HG03103 (cell line): ENCODE measurements around the gene MTHFR.
A peak's percentile ranks its signal among the peaks of the same experiment; 100 is the strongest.

Source experiments
- ATAC-seq: cut with Tn5 transposase; IDR thresholded peaks from one replicate; pipeline ENCODE4 v1.9.1; 2021; ENCODE audit warnings: low read depth; ENCODE audit not compliant: unreplicated experiment

The MTHFR gene

GRCh38 chr1:11736746-11737639 is 68.8 kb downstream of the MTHFR start:
- ATAC-seq: no peak

GRCh38 chr1:11735854-11736745 is 69.7 kb downstream of the MTHFR start, which contains the start of gene AGTRAP:
TSS of gene AGTRAP (plus strand) at chr1:11736136. CDS start at chr1:11736209, 73 bp downstream.
- peak; percentile 61 for ATAC-seq
